Nephron progenitor cell (in vitro differentiated cells): ENCODE measurements around the gene EDEM3.

Experiments
- DNase-seq: peaks from one replicate; pipeline ENCODE4 v3.0.0; 2021
- H3K27ac Mint-ChIP-seq: 2 replicates; pipeline ENCODE4 v1.8.0; 2021; ENCODE audit warnings: mild to moderate bottlenecking, moderate library complexity, mixed read lengths
- H3K27me3 Mint-ChIP-seq: 2 replicates; pipeline ENCODE4 v1.8.0; 2021; ENCODE audit warnings: mild to moderate bottlenecking, low read depth, mixed read lengths; ENCODE audit not compliant: poor library complexity
- H3K36me3 Mint-ChIP-seq: 2 replicates; pipeline ENCODE4 v1.8.0; 2021; ENCODE audit warnings: low read depth, mixed read lengths
- H3K4me1 Mint-ChIP-seq: 2 replicates; pipeline ENCODE4 v1.8.0; 2021; ENCODE audit warnings: mixed read lengths
- H3K4me3 Mint-ChIP-seq: 2 replicates; pipeline ENCODE4 v1.8.0; 2021; ENCODE audit warnings: mild to moderate bottlenecking, moderate library complexity, mixed read lengths
- H3K9me3 Mint-ChIP-seq: 2 replicates; pipeline ENCODE4 v1.8.0; 2021; ENCODE audit warnings: mild to moderate bottlenecking, moderate library complexity, mixed read lengths
- CTCF ChIP-seq: fragments of 200-600 bp; sonication (generic); IDR thresholded peaks from 2 replicates; pipeline ENCODE4 v1.5.0; 2021; ENCODE audit warnings: antibody characterized with exemption

EDEM3 gene

DNA sequence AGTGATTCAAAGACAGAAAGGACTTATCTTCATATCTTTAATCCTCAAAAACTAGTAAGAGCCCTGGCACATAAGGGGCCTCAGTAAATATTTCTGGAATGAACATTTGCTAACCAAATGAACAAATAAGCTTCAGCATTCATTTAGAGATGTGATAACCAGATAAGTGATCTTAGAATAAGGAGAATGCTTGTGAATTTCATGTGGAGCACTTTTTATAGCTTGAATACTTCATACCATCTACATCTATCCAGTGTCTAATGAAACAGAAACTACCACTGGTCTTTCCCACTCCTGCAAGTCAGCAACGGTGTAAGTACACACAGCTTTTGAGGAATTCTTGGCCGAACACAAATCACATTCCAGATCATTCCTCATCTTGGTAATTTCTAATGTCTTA lies 38.5 kb downstream of the EDEM3 start:
- H3K36me3 Mint-ChIP-seq = peaks cover 19% of the 10 kb centered on the region
- no peaks in the 10 kb centered on the region for H3K4me1 Mint-ChIP-seq
- no peak for DNase-seq
- peaks cover 2% of the 10 kb centered on the region for H3K27me3 Mint-ChIP-seq
- no peak overlapping the region for H3K27ac Mint-ChIP-seq
- no peak overlapping the region for H3K4me3 Mint-ChIP-seq
- H3K9me3 Mint-ChIP-seq = no peaks in the 10 kb centered on the region
- no peak for TF ChIP-seq CTCF

GRCh38 chr1:184709418-184709817 lies 45.2 kb downstream of the EDEM3 start:
- TF ChIP-seq CTCF = no peak
- H3K27ac Mint-ChIP-seq = no peak overlapping the region
- no peak for DNase-seq
- peaks cover 26% of the 10 kb centered on the region for H3K36me3 Mint-ChIP-seq
- no peak overlapping the region for H3K4me3 Mint-ChIP-seq
- no peaks in the 10 kb centered on the region for H3K27me3 Mint-ChIP-seq
- no peaks in the 10 kb centered on the region for H3K4me1 Mint-ChIP-seq
- no peaks in the 10 kb centered on the region for H3K9me3 Mint-ChIP-seq

- H3K36me3 Mint-ChIP-seq = peaks cover 28% of the 10 kb centered on the region
- no peak for DNase-seq
- no peak for TF ChIP-seq CTCF
Measured at GRCh38 chr1:184708084-184708676, 46.5 kb downstream of the EDEM3 start.

GRCh38 chr1:184705271-184705670 lies 49.4 kb downstream of the EDEM3 start:
- no peaks in the 10 kb centered on the region for H3K4me1 Mint-ChIP-seq
- H3K27ac Mint-ChIP-seq = no peak overlapping the region
- H3K4me3 Mint-ChIP-seq = no peak overlapping the region
- no peaks in the 10 kb centered on the region for H3K9me3 Mint-ChIP-seq
- peaks cover 33% of the 10 kb centered on the region for H3K36me3 Mint-ChIP-seq
- H3K27me3 Mint-ChIP-seq = no peaks in the 10 kb centered on the region
- DNase-seq = no peak
- TF ChIP-seq CTCF = no peak

More at GRCh38 chr1:184708084-184708676, 46.5 kb downstream of the EDEM3 start:
- no peak overlapping the region for H3K27ac Mint-ChIP-seq
- H3K27me3 Mint-ChIP-seq = no peaks in the 10 kb centered on the region
- no peaks in the 10 kb centered on the region for H3K4me1 Mint-ChIP-seq
- no peaks in the 10 kb centered on the region for H3K9me3 Mint-ChIP-seq
- no peak overlapping the region for H3K4me3 Mint-ChIP-seq

- H3K27me3 Mint-ChIP-seq = no peaks in the 10 kb centered on the region
- H3K36me3 Mint-ChIP-seq = peaks cover 16% of the 10 kb centered on the region
- H3K4me3 Mint-ChIP-seq = no peak overlapping the region
- no peak for TF ChIP-seq CTCF
- no peaks in the 10 kb centered on the region for H3K9me3 Mint-ChIP-seq
- H3K4me1 Mint-ChIP-seq = no peaks in the 10 kb centered on the region
- DNase-seq = no peak
- H3K27ac Mint-ChIP-seq = no peak overlapping the region
Measured at GRCh38 chr1:184701816-184702215, 52.8 kb downstream of the EDEM3 start.

DNA sequence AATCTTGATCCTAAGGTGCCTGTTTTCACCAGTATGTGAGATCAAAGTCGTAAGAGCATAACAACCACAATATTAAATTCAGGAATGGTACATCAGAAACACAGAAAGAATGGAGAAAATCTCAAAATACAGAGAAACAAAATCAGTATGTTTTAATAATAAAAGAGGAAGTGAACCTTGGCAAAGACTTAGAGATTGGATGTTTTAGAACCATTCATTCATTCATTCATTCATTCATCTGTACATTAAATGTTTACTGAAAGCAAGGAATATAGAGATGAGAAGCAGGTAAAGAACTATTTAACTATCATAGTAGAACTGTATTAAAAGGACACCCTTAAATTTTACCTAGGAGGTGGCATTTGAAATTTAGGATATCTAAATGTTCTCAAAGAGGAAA lies 55.7 kb downstream of the EDEM3 start:
- H3K36me3 Mint-ChIP-seq = peaks cover 15% of the 10 kb centered on the region

More for the DNA sequence above, 55.7 kb downstream of the EDEM3 start:
- Mint-ChIP-seq H3K4me1 (no peaks in the 10 kb centered on the region), H3K4me3 (no peak overlapping the region), H3K27ac (no peak overlapping the region), H3K27me3 (no peaks in the 10 kb centered on the region), H3K9me3 (no peaks in the 10 kb centered on the region)
- TF ChIP-seq CTCF = no peak
- no peak for DNase-seq
